Hematopoietic multipotent progenitor cell treated with erythropoietin and hydrocortisone succinate and interleukin-3 and kit ligand, for 6 days (in vitro differentiated cells): ENCODE results near the gene STARD13.

Experiments used
- DNase-seq: peaks from one replicate; pipeline ENCODE4 v3.0.0-alpha.2; 2015

STARD13 gene

DNA sequence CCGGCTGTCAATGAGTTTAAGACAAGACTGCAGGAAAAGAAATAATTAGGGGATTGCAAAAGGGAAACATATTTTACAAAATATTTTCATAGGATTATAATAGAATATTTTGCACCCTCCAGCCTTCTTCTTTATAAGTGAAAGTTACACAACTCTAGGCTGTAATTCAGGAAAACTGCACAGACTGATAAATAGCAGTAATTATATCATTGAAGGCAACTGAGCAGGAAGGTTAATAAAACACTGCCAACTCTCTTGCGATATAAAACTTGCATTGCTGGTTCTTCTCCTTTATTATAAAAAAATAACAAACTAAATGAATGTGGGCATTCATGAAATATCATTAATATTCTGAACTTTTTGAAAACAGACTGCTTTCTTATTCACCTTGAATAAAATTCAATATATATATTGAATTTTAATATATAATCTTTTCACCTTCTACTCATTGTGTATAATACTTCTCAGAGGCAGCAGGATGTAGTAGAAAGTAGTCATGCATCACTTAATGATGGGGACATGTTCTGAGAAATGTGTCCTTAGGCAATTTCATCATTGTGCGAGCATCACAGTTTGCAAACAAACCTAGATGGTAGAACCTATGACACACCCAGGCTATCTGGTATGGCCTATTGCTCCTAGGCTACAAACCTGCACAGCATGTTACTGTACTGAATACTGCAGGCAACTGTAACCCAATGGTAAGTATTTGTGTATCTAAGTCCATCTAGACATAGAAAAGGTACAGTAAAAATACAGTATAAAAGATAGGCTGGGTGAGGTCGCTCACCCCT, 24.9 kb upstream of the STARD13 start:
- no peak for DNase-seq

DNA sequence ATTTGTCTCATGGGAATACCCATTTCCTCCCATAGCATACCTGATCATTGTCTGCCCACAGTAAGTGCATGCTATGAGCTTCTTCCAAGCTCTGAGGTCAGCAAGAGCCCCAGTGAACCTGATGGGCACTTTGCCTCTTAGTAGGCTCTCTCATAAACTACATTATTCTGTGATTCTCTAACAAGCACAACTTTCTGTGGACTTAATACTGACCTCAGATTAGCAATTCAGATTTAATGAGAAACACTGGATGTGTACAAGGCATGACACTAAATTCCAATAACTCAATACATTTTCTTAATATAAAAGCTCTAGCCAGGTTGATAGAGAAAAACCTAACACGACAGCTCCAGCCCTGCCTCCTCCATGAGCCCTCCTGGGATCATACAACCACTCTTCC, 23.3 kb upstream of the STARD13 start:
- DNase-seq, result no peak

DNA sequence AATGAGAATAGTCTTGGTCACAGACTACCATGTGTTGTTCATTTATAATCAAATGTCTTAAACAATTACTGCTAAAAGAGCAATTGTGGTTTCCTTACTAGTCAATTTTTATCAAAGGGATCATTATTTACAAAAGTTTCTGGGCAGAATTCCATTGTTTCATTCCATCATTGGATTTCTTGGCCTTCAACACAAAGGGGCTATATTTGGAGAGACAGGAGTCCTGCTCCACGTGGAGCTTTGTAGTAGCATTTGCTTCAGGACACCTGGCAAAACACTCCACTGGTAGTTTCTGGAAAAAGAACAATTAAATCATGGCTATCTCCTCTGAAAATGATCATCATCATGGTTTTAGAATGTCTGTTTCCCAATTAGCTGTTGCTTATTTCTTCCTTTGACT, 22.3 kb upstream of the STARD13 start:
- DNase-seq, result no peak

DNA sequence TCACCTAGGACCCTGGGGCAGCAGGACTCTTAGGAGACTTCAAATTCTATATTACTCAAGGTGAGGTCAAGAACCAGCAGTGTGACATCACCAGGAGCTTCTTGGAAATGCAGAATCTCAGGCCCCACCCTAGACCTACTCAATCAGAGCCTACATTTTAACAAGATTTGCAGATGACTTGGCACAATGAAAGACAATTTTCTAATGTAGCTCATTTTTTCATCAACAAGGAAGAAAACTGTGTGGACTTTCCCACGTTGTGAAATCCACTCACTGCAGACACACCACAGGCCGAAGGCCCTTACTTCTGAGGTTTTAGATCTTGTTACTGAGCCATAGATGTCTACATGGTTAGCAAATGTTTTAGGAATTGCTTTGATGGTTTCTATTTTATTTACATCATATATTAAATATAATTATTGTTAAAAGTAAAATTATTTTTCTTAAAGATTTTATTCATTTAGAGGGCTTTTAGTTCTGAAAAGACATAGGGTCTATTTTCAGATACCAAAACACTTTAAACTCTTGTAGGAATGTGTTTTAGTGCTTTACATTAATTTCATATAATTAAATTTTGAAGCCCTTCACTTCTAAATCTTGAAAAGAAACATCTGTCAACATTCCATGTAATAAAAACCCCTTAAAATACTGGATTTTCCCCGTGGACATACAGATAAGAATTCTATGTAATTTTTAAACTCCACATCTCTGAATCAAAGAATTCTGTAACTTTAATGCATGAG, 18.5 kb upstream of the STARD13 start:
- no peak for DNase-seq

DNA sequence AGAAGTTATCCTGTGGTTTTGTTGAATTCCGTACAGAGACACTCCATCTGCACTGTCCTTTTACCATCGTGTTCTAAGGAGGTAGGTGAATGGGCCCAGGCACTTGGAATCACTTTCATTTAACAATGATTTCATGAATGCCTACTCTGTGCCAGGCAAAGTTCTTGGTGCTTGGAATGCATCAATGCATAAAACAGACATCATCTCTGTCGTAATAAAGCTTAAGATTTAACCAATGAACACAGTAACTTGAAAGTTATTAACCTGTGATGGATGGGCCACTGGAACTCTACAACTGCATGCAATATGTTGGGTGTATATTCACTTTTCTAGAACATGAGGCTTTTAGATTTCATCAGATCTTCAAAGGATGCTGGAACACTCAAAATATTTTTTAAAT, 14.1 kb upstream of the STARD13 start:
- no peak for DNase-seq

DNA sequence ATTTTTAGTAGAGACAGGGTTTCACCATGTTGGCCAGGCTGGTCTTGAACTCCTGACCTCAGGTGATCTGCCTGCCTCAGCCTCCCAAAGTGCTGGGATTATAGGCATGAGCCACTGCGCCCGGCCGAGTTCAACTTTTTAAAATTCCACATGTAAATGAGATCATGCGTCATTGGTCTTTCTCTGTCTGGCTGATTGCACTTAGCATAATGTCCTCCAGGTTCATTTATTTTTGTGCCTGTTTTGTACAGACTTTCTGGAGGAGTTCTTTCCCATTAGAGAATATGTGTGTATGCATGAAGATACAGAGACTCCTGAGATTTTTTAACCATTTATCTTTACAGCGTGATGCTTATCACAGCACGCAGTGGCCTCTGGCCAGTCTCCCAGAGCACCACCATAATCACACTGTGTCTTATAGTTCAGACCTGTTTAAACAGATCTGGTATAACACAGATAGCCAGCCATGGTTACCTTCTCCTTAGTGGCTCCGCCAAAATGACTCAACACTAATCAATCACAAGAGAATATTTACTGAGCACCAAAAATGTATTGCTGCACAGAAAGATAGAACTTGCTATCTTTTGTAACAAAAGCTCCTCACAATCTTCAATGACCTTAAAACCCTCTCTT, 11.4 kb upstream of the STARD13 start:
- peak; percentile 68 for DNase-seq

DNA sequence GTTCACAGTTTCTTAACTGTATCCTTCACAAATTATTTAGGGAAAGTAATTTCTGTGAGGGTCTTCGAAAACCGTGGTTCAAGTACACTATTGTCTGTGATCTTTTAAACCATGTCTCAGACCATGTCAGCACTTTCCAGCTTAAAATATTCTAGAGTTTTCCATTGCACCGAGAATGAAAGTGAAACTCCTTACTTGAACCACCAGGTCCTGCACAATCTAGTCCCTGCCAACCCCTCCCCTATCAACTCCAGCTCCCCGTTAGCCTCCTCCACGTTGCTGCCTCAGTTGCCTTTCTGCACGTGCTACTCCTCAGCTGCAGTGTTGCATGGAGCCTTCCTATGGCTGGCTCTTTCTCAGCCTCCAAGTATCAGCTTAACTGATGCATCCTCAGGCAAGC, 7.2 kb upstream of the STARD13 start:
- DNase-seq, result no peak

DNA sequence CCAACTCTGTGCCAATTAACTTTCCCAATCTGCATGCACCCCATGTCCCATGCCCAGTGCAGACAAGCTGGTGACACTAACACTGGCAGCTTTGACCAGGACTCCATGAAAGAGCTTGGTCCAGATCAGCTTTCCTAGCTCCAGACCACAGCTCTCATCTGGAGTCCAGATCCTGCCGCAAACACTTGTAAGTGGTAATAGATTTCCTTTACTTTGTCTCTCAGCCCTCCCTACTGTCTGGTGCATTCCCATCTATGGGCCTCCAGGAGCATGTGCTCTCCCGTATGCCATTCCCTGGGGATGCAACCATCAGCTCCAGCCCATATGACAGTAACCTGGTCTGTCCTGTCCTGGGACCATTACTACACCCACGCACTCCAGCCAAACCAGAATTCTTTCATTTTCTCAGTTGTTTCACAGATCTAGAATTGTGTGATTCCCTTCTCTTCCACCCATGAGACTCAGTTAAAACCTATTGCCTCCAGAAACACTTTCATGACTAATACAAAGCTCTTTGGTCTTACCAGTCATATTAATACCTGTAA, 4.9 kb upstream of the STARD13 start:
- DNase-seq, result no peak

DNA sequence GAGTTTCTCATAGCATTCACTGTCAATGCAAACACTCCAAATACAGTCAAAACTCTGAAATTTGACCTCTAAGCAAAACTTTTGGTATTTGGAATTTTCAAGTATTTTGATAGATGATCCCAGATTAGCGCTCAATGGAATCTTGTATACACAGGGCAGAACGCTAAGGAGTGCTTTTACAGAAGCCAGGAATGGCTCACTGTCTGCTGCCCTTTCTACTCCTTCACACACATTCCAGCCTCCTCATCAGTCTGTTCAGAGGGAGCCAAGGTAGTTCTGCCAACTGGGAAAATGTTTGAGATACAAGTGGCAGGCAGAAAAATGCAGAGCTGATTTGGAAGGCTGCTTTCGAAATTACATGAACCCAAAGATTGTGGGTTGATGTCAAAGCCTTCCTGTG, 4.4 kb upstream of the STARD13 start:
- DNase-seq, result no peak

DNA sequence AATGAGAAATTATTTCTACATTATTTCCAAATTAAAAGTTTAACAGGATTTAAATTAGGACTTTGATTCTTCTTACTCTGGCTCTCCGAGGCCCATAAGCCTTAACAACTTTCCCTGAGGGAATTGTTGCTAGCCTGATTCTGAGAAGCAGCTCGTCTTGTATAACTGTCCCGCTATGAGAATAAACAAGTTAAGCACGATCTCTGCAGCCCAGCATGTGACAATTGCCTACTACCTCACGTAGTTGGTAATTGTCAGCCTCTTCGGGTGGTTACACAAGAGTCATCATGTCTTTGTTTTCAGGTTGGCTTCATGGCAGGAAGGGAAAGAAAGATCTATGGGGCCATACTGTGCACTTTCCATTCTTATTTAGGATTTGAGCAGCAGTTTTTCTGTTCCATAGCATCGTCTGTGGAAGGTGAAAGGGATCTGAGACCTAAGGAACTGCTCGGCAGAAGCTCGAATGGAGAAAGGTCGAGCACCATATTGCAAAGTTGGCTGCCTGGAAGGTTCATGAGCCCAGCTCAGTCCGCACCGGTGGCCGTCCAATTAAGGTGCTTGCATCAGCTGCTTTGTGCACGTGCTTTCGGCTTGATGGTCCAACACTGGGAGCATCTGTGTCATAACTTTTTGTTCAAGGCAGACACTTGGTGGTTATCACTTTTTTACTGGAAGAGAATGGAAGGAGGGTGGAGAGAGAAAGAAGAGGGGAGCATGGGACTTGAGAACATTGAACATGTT, 1.8 kb upstream of the STARD13 start:
- no peak for DNase-seq

DNA sequence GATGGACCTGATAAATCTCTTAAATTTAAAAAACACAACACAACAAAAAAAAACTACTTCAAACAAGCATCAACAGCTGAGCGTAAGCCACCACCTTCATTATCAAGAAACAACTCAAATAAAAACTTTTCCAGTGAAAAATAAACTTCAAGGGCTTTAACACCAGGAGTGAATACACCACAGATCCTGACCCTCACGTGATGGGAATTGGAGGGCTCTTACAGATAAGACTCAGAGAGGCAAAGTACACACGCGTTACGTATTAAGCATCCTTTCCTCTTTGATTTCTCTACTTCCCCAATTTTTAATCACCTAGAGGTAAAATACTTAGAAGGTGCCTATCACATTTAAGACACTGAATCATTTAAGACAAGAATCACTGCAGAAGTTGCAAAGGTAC, 573 bp upstream of the STARD13 start:
- DNase-seq, result peak; percentile 7

DNA sequence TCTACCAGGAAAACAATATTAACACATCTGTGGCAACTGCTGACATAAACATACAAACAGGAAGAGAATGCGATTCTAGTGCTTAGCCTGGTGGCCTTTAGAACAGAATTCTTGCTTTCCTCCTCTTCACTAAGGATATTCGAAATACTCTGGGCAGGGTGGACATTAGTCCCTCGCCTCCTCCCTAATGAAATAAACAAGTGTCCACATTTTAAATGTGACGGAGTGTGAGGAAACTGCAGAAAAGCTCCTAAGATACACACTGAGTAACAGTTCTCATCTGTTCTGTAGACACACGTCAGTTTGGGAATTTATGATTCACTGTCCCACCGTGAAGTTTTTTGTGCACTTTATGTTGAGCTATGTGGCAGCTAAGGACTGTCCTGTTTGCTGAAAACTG, 639 bp downstream of the STARD13 start:
- no peak for DNase-seq

DNA sequence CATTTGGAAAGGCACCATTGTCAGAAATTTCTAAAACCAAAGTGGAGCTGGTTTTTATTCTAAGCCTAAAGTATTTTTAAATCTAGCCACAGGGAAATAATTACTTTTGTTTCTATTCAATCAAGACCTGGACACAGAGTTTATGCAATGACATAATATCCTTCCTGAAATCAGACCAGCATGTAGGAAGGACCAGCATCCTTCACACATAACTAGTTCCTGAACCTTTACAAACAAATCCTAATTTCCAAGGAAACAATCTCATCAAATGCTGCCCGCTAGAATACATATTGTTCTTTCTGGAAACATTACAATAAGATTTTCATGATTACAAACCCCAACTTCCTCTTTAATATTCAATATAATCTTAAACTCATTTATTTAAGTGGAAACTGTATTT, 1.5 kb downstream of the STARD13 start:
- peak; percentile 30 for DNase-seq

DNA sequence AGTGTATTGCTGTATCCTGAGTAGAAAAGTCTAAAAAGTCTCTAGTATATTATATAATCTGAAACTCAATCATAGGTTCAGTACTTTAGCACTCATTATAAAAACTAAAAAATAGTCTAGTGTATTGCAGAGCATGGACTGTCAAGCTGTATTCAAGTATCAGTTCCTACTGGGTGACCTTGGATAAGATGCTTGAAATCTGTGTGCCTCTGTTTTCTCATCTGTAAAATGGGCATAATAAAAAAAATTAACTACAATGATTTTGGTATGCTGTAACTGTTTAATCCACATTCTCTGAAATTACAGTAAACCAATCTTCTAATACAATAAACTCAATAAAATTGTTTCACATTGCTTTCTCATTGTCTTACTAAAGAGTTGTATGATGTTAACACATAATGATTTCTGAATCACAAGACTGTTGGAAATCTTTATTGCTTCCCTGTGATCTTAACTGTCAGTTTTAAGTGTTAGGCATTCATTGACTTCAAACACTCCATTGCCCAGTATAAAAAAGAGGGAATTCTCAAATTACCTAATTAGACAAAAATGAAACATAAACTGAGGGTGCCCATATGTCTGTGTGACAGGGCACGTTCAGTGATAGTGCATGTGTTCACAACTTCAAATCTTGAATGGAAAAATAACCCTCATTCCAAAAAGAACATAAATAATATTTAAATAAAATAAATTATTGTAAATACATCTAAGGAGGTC, 2.2 kb downstream of the STARD13 start:
- no peak for DNase-seq

DNA sequence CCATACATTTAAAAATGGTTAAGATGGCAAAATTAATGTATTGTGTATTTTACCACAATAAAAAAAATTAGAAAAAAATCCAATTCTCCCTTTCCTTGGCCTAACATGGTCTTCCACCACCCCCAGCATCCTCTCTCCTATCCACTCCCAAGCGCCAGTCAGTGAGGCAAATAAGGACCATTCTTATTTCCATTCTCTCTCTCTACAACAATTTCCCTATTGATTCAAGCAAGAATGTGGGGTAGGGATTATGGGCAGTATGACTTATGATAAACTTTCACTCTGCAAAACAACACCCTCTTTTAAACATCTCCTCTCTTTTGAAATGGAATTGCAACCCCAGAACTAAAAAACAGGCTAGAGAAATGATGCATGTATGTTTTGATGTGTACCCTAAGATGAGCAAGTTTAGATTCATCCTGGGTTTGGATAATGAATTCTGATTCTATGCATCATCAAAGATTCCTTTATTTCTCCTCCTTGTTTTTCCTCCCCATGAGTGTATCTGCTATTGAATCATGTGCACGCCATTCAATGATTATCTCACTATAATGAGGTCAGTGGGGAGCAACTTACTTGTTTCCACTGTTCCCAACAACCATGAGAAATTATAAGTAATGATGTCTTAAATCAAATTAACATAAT, 3.5 kb downstream of the STARD13 start:
- no peak for DNase-seq

DNA sequence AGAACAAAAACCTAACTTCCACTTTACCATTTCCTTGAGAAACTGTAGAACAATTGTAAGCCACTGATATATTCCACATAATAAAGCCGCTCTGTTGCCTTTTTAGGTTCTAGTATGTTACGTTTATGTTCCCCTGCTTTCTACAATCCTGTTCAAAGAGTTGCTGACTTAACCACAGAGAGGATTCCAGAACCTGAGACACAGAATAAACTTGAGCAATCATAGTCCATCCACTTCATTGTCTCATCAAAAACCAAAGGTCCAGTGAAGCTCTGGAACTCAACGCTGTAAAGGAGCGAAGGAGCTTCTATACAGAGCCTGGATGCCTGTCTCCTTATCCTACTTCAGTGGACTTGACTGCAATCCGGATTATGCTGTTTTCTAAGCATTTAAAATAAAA, 4.6 kb downstream of the STARD13 start:
- DNase-seq, result no peak

DNA sequence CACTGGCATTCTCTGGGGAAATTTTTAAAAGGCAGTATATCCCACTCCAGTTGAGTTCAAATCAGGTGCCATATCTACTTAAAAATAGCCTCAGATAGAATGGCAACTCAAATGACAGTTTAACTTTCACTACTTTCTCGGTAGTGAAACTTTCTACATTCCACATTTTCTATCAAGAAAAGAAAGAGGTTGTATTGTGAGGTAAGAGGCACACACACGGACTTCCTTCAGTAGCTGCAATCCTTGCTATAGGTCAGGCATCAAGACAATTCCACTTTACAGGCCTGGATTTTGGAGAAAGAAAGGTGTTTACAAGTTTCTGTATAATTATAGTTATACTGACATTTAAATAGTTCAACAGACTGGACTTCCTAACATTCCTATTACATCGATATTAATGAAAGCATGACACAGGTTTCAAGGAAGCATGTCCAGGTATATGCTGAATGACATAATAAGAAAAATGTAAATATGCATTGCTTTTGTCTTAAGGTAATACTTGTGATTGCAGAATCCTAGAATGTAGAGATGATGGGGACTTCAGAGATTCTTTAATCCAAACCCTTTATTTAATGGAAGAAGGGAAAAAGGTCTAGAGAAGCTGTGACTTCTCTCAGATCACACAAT, 5.2 kb downstream of the STARD13 start:
- no peak for DNase-seq

DNA sequence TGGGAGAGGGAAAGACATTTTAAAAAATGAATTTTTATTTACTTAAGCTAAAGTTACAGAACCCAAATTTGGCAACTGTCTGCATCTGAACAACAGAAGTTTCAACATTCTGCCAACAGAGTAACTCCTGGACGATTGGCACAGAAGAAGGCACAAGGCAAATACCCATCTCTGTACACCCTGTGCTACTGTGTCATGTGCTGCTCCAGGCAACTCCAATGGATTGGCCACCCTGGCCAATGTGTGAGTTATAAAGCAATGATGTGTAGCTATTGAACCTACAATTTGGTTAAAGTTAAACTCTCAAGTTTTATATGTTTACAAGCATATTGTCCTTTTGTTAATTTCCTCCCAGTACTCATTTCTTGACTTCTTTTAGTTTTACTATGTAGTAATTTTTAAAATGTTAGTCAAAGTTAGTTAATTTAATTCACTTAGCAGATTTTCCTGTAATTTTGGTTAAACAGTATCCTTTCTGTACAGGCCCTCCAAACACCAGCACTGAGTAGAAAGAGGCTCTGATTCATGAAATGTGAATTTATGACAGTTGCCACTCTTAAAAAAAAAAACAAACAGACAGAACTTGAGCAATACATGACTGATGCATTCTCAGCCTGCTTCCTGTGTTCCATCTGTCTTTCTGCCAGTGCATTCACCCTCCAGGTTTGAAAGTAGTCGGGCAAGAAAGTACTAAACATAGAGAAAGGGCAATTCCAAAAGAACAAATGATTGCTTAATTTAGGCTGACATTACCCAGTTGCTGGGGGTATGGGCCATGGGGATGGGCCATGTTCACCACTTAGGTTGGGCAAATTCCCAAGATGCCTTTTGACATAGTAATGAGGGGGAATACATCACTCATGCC, 5.9 kb downstream of the STARD13 start:
- no peak for DNase-seq

DNA sequence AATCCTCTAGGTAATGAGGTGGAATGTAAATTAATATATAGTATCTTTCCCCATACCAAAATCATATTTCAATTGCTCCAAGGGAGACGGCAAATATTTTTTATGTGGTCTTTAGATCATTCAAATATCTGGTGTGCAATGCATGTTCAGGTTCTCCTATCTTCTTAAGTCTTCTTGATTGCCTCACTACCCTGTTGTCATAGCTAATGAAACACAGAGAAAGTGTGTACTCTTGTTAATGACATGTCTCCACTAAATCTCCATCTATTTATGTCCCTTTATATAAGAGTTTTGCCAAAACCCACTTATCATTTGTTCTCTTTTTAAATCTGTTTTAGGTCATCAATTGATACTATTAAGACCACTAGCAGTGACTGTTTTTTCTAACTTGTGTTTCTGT, 6.6 kb downstream of the STARD13 start:
- DNase-seq, result no peak

DNA sequence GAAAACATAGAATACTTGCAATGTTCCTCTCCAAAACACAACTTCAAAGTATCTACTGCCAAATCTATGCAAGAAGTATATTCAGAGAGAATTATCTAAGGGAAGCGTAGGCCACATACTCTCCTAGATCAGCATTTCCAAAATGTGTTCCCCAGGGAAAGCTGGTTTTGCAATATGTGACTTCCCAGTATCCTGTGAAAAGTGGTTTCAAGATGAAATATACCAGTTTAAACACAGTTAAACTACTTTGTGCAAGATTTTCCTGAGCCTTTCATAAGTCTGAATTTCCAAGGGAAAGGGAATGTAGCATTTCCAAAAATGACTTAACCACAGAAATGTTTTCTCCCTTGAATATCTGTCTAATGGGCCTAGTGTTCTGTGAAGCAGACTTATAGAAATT, 7.6 kb downstream of the STARD13 start:
- no peak for DNase-seq
